Hepatocyte (in vitro differentiated cells): ENCODE measurements around the gene MRO.

Experiments
- CTCF ChIP-seq: fragments of 200-600 bp; sonication (generic); IDR thresholded peaks from 2 replicates; pipeline ENCODE4 v1.5.1; 2016; ENCODE audit warnings: antibody characterized with exemption, mild to moderate bottlenecking; ENCODE audit not compliant: poor library complexity
- EZH2 ChIP-seq: fragments of 200-600 bp; sonication (generic); IDR thresholded peaks from 2 replicates; pipeline ENCODE4 v1.6.1; 2016; ENCODE audit warnings: antibody characterized with exemption, mild to moderate bottlenecking, borderline replicate concordance
- EZH2phosphoT487 ChIP-seq: fragments of 200-600 bp; sonication (generic); IDR thresholded peaks from one replicate; pipeline ENCODE4 v1.6.1; 2018; ENCODE audit warnings: antibody characterized with exemption, mild to moderate bottlenecking, low read depth, moderate library complexity; ENCODE audit not compliant: unreplicated experiment, severe bottlenecking

DNA sequence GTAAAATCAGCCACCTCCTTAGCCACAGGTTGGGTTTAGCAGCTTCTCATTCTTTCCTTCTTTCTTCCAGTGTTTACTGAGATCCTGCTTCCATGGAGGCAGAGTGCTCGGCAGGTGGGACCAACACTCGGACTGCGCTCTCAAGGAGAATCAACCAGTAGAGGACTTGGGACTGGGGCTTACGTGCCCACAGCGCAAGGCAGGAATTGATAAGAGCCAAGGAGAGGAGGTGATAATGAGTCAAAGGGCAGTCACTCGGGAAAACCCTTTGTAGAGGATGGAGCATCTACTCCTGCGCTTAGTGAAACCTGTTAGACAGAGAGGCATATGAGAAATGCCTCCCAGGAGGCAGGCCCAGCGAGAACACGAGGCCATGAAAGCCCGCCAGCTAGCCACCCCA is 2.9 kb upstream of the MRO start:
- TF ChIP-seq CTCF = no peak
- no peak for TF ChIP-seq EZH2phosphoT487
- no peak for TF ChIP-seq EZH2
